MM.1S (cell line): ENCODE data around the gene SLC25A4.

ENCODE experiments used
- EZH2 ChIP-seq: fragments of 300-600 bp; sonication (generic); optimal IDR thresholded peaks from 2 replicates; pipeline ENCODE3; 2017; ENCODE audit warnings: low read depth, mild to moderate bottlenecking, antibody characterized with exemption, low read length, mixed read lengths
- EZH2phosphoT487 ChIP-seq: fragments of 300-600 bp; sonication (generic); IDR thresholded peaks from 2 replicates; pipeline ENCODE4 v1.6.1; 2018; ENCODE audit warnings: antibody characterized with exemption, low read length
- TF ChIP-seq, protein P1 (sequence below): fragments of 300-600 bp; sonication (generic); IDR thresholded peaks from 2 replicates; pipeline ENCODE4 v1.5.1; 2016; ENCODE audit warnings: antibody characterized with exemption, low read length, mixed read lengths

DNA sequence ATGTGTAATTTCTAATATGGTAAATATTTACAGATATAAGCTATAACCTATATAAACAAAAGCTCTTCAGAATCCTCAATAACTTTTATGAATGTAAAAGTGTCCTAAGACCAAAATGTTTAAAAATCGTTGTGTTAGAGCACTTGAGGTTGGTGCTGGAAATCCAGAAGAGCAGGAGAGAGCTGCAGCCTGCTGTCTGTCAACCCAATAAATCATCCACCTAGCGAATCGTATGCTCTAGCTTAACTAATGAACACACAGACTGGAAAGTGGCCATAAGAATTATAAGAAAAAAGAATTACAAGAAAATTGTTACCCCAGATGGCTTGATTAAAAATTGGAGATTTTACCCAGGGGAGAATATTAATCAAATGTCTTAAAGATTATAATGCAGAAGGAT lies 43.7 kb downstream of the SLC25A4 start:
- TF ChIP-seq, protein P1, sequence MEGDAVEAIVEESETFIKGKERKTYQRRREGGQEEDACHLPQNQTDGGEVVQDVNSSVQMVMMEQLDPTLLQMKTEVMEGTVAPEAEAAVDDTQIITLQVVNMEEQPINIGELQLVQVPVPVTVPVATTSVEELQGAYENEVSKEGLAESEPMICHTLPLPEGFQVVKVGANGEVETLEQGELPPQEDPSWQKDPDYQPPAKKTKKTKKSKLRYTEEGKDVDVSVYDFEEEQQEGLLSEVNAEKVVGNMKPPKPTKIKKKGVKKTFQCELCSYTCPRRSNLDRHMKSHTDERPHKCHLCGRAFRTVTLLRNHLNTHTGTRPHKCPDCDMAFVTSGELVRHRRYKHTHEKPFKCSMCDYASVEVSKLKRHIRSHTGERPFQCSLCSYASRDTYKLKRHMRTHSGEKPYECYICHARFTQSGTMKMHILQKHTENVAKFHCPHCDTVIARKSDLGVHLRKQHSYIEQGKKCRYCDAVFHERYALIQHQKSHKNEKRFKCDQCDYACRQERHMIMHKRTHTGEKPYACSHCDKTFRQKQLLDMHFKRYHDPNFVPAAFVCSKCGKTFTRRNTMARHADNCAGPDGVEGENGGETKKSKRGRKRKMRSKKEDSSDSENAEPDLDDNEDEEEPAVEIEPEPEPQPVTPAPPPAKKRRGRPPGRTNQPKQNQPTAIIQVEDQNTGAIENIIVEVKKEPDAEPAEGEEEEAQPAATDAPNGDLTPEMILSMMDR: no peak
- TF ChIP-seq EZH2 (no peak), EZH2phosphoT487 (no peak)
